K562 (cell line): ENCODE measurements around the gene EPDR1. TPM values are rescaled to one million over a fixed set of nuclear protein-coding genes. Genes with fewer than 3 reads are reported as not detected.

Experiments
- ATAC-seq: fragments of 200-7000 bp; cut with Tn5 transposase; 3 replicates; pipeline ENCODE4 v1.9.1; 2020; ENCODE audit warnings: moderate library complexity
- BruUV-seq: library from RNA; stranded (reverse); fragments of 400-500 nt; replicated peaks from 2 replicates; lab custom pipeline; 2021; lab: Mats Ljungman, UMichigan
- CTCF ChIA-PET: fragments of 300-600 bp; formaldehyde crosslinking; extraction: SDS; loops from one replicate; lab custom pipeline; 2021; ENCODE audit warnings: low intra/inter-chr PET ratio; lab: Yijun Ruan, JAX
- POLR2A ChIA-PET: fragments of 300-600, 350-650 bp; sonication (Branson Sonifier 250); formaldehyde crosslinking; extraction: SDS; loops from one replicate; lab custom pipeline; 2021; ENCODE audit warnings: antibody characterized with exemption, inconsistent platforms; lab: Yijun Ruan, JAX
- DNase-seq, 4 experiments: peaks; one replicate each; pipeline versions ENCODE4 v3.0.0 to v3.0.0-alpha.2; 2011 to 2018; ENCODE audit warnings: low spot score in 3 of 4, mixed read lengths in 3 of 4; ENCODE audit errors: extremely low read depth in 1 of 4
- FAIRE-seq: peaks from 2 replicates; lab custom pipeline; 2011; peaks lifted over from hg19 to GRCh38; lab: Jason Lieb, UNC
- H2AFZ ChIP-seq: 2 replicates; pipeline ENCODE4 v1.6.0; 2011; ENCODE audit warnings: low read depth, low read length, control low read depth, inconsistent platforms
- H3K27ac ChIP-seq: fragments of 200-600 bp; 3 replicates; pipeline ENCODE4 v1.8.0; 2011; ENCODE audit warnings: low read depth, mild to moderate bottlenecking, control low read depth, inconsistent platforms, low read length, moderate library complexity, mixed read lengths; ENCODE audit errors: extremely low read depth
- H3K27me3 ChIP-seq, 2 experiments: fragments of 300-600 bp in 1 of 2; 2 replicates in 1 of 2; 3 replicates in 1 of 2; pipeline versions ENCODE4 v1.6.0 to v1.8.0; 2011; ENCODE audit warnings: inconsistent platforms in 2 of 2, low read length in 2 of 2, mild to moderate bottlenecking in 1 of 2, mixed read lengths in 1 of 2, moderate library complexity in 1 of 2; ENCODE audit not compliant: control insufficient read depth in 2 of 2, insufficient read depth in 2 of 2
- H3K36me3 ChIP-seq: fragments of 300-600 bp; 3 replicates; pipeline ENCODE4 v1.8.0; 2011; ENCODE audit warnings: mild to moderate bottlenecking, low read length, inconsistent platforms; ENCODE audit not compliant: control insufficient read depth, insufficient read depth
- H3K4me1 ChIP-seq, 2 experiments: fragments of 200-600 bp in 1 of 2; replicated peaks in 1 of 2; 2 replicates in 1 of 2; 3 replicates in 1 of 2; pipeline versions ENCODE4 v1.5.1 to v1.8.0; 2011; ENCODE audit warnings: inconsistent platforms in 2 of 2, low read length in 2 of 2, mild to moderate bottlenecking in 1 of 2, mixed read lengths in 1 of 2, moderate library complexity in 1 of 2; ENCODE audit not compliant: control insufficient read depth in 2 of 2, insufficient read depth in 2 of 2
- H3K4me2 ChIP-seq: 2 replicates; pipeline ENCODE4 v1.6.1; 2011; ENCODE audit warnings: low read length, control low read depth, inconsistent platforms, mixed read lengths; ENCODE audit not compliant: insufficient read depth
- H3K4me3 ChIP-seq: fragments of 200-600 bp; sonication (generic), shearing (Covaris generic); 2 replicates; pipeline ENCODE4 v1.5.1; 2016; ENCODE audit warnings: control low read depth, inconsistent platforms
- H3K79me2 ChIP-seq: fragments of 200-600 bp; 3 replicates; pipeline ENCODE4 v1.8.0; 2011; ENCODE audit warnings: low read length, inconsistent platforms; ENCODE audit not compliant: control insufficient read depth, insufficient read depth
- H3K9ac ChIP-seq, 2 experiments: 2 replicates each; pipeline versions ENCODE4 v1.6.0 to v1.6.1; 2011; ENCODE audit warnings: low read depth in 2 of 2, low read length in 2 of 2, control low read depth in 1 of 2, inconsistent platforms in 1 of 2, mild to moderate bottlenecking in 1 of 2, mixed read lengths in 1 of 2; ENCODE audit not compliant: insufficient read depth in 1 of 2
- H3K9me1 ChIP-seq: one replicate; pipeline ENCODE4 v1.6.0; 2011; ENCODE audit warnings: inconsistent platforms, mild to moderate bottlenecking, low read length, moderate library complexity; ENCODE audit not compliant: control insufficient read depth, insufficient read depth
- H3K9me3 ChIP-seq: replicated peaks from 2 replicates; pipeline ENCODE4 v1.5.1; 2011; ENCODE audit warnings: low read depth, low read length, inconsistent platforms; ENCODE audit not compliant: control insufficient read depth, insufficient read depth
- H4K20me1 ChIP-seq: replicated peaks from 2 replicates; pipeline ENCODE4 v1.6.1; 2011; ENCODE audit warnings: low read length, inconsistent platforms, mixed read lengths; ENCODE audit not compliant: control insufficient read depth, insufficient read depth
- HDAC1 ChIP-seq, 2 experiments: fragments of 450-650 bp; IDR thresholded peaks; 2 replicates each; pipeline ENCODE4 v1.6.1; 2016 to 2017; ENCODE audit warnings: inconsistent platforms in 1 of 2, mild to moderate bottlenecking in 1 of 2, moderate library complexity in 1 of 2
- NFIC ChIP-seq: fragments of 450-650 bp; IDR thresholded peaks from 2 replicates; pipeline ENCODE4 v1.6.1; 2017; ENCODE audit warnings: mild to moderate bottlenecking, inconsistent platforms
- NFIX ChIP-seq: fragments of 250-450 bp; sonication (Bioruptor Pico); IDR thresholded peaks from 2 replicates; pipeline ENCODE4 v1.4.0; 2020; ENCODE audit warnings: low read depth, mild to moderate bottlenecking, moderate library complexity
- SPI1 ChIP-seq: IDR thresholded peaks from 2 replicates; pipeline ENCODE4 v1.6.1; 2011; ENCODE audit warnings: low read depth, low read length, control low read depth, borderline replicate concordance
- ZNF699 ChIP-seq: fragments of 250-450 bp; sonication (Bioruptor Pico); IDR thresholded peaks from 2 replicates; pipeline ENCODE4 v1.8.0; 2021; ENCODE audit warnings: mild to moderate bottlenecking, moderate library complexity; ENCODE audit not compliant: insufficient replicate concordance
- WGBS: fragments of 100-300 bp; shearing (Covaris generic); methylation state at CpG from one replicate; pipeline ENCODE4 v1.1.6; 2016; ENCODE audit warnings: low coverage, mixed read lengths; ENCODE audit not compliant: insufficient coverage; ENCODE audit errors: missing lambda C conversion rate; 5-methylcytosine and 5-hydroxymethylcytosine counted together
- in situ Hi-C: fragments of 300-500 bp; cut with MboI; formaldehyde crosslinking; loops from 4 replicates; pipeline ENCODE4 v1.15.0; 2018; ENCODE audit warnings: inconsistent platforms, mixed read lengths
- intact Hi-C: fragments of 100-400 bp; cut with micrococcal nuclease; formaldehyde crosslinking; loops from 2 replicates; pipeline ENCODE4 v1.14.2; 2022
- polyA plus RNA-seq, 8 experiments: library from polyadenylated mRNA; depleted of rRNA in 4 of 8; stranded (reverse) in 5 of 8; unstranded in 3 of 8; fragments of >200 nt; fragmentation: Nextera tagmentation in 2 of 8; fragmentation: Illumina TruSeq in 1 of 8; extraction: Ambion mirVana in 2 of 8; extraction: Trizol in 1 of 8; gene quantifications; 2 replicates each; pipeline versions ENCODE4 v1.2.1 to v1.2.3, GENCODE V29; 2011 to 2014; ENCODE audit warnings: inconsistent platforms in 1 of 8, missing spikeins in 1 of 8
- total RNA-seq, 7 experiments: library from RNA; depleted of rRNA in 6 of 7; stranded (reverse); fragments of >200 nt in 6 of 7; fragmentation: Illumina TruSeq in 2 of 7; extraction: Trizol in 2 of 7; gene quantifications; 2 replicates each; pipeline versions ENCODE4 v1.2.1 to v1.2.3, GENCODE V29; 2011 to 2021; ENCODE audit warnings: low replicate concordance in 1 of 7
- TF ChIP-seq, protein P1 (sequence below), 2 experiments: fragments of 450-650 bp; formaldehyde crosslinking in 1 of 2; IDR thresholded peaks; 2 replicates each; pipeline versions ENCODE4 v1.4.0 to v1.6.1; 2014 to 2020; ENCODE audit warnings: mild to moderate bottlenecking in 2 of 2, borderline replicate concordance in 1 of 2, low read depth in 1 of 2

The EPDR1 gene
- total and polyA plus RNA-seq, 9 of the 15 experiments (the other 6 are each of a cell fraction or from before 2014, with no cell fraction given) = 0.01 to 0.11 TPM; not detected in 7

DNA sequence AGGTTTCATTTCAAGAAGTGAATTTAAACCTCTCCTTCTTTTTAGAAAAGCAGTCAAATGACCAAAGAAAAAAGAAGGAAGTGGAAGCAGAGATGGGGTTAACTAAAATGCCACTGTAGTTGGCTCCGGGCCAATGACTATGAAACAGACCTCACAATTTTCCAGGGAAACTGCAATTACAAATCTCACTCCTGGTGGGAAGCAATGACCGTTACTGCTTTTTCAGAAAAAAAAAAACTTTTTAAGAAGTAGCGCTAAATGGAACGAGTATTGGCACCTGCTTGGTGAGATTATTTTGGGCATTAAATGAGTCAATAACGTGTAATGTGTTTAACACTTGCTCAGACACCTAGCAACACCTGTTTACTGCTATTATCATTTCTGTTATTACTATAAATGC is 5.0 kb upstream of the EPDR1 start:
- Histone ChIP-seq H3K79me2 (no peaks in the 10 kb centered on the region), H4K20me1 (no peaks in the 10 kb centered on the region), H3K36me3 (no peaks in the 10 kb centered on the region), H3K4me2 (no peak overlapping the region), H3K4me3 (no peak overlapping the region)
- 15% methylated on average over 5 of the region's 5 CpGs for WGBS
- no peak for FAIRE-seq
- peak; percentile 89 for TF ChIP-seq SPI1
- no peak for TF ChIP-seq HDAC1 (IDR thresholded peaks at IDR 0.05)
- TF ChIP-seq NFIX (CRISPR knock-in tag) = peak; percentile 80
- no peak for TF ChIP-seq ZNF699 (CRISPR knock-in tag)
- TF ChIP-seq, protein P1, sequence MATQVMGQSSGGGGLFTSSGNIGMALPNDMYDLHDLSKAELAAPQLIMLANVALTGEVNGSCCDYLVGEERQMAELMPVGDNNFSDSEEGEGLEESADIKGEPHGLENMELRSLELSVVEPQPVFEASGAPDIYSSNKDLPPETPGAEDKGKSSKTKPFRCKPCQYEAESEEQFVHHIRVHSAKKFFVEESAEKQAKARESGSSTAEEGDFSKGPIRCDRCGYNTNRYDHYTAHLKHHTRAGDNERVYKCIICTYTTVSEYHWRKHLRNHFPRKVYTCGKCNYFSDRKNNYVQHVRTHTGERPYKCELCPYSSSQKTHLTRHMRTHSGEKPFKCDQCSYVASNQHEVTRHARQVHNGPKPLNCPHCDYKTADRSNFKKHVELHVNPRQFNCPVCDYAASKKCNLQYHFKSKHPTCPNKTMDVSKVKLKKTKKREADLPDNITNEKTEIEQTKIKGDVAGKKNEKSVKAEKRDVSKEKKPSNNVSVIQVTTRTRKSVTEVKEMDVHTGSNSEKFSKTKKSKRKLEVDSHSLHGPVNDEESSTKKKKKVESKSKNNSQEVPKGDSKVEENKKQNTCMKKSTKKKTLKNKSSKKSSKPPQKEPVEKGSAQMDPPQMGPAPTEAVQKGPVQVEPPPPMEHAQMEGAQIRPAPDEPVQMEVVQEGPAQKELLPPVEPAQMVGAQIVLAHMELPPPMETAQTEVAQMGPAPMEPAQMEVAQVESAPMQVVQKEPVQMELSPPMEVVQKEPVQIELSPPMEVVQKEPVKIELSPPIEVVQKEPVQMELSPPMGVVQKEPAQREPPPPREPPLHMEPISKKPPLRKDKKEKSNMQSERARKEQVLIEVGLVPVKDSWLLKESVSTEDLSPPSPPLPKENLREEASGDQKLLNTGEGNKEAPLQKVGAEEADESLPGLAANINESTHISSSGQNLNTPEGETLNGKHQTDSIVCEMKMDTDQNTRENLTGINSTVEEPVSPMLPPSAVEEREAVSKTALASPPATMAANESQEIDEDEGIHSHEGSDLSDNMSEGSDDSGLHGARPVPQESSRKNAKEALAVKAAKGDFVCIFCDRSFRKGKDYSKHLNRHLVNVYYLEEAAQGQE (IDR thresholded peaks at IDR 0.05; ENCODE audit: borderline replicate concordance) = no peak
- TF ChIP-seq, protein P1 (CRISPR knock-in tag; IDR thresholded peaks at IDR 0.05; ENCODE audit: low read depth) = no peak
- peak; percentile 97 for TF ChIP-seq NFIC
- TF ChIP-seq, all 486 proteins: peak for 3
- in situ Hi-C loops (no loop called here), intact Hi-C loops (no loop called here)
- no peak for ATAC-seq
- DNase-seq = peak in 1 of 4 experiments; percentile 27
- ChIA-PET POLR2A (no interaction called here), CTCF (interaction anchor here (0.7 kb wide), 1 partner anchor 459 kb away, joined by 3 read pairs; no protein-coding TSS in a partner anchor)
- Histone ChIP-seq H3K9me3 (no peaks in the 10 kb centered on the region), H2AFZ (no peak overlapping the region), H3K27me3 (peaks cover 0 to 8% of the 10 kb centered on the region in 2 experiments; a peak in 3 of 5 replicates), H3K27ac (no peak overlapping the region), H3K4me1 (peaks cover 4 to 15% of the 10 kb centered on the region in 2 experiments), H3K9ac (no peak overlapping the region), H3K9me1 (no peaks in the 10 kb centered on the region)
- BruUV-seq = no TSS peak
